Esophagus muscularis mucosa (tissue), 4 donors: ENCODE data around the gene SPATA13. TPM values are rescaled to one million over a fixed set of nuclear protein-coding genes. Genes with fewer than 3 reads are reported as not detected.

ENCODE experiments used
- DNase-seq: peaks from one replicate; pipeline ENCODE4 v3.0.0-alpha.2; 2017; ENCODE audit errors: extremely low spot score
- H3K27ac ChIP-seq, 4 donors: fragments of 200-600 bp; sonication (generic); replicated peaks in 1 of 4; 1 replicate in 3 of 4; 2 replicates in 1 of 4; pipeline ENCODE4 v1.5.1; 2016 to 2019; ENCODE audit warnings: mild to moderate bottlenecking in 1 of 4
- H3K27me3 ChIP-seq, 4 donors: fragments of 200-600 bp; sonication (generic); one replicate each; pipeline versions ENCODE4 v1.5.1 to v1.6.0; 2016 to 2019
- H3K36me3 ChIP-seq, 4 donors: fragments of 200-600 bp; sonication (generic); one replicate each; pipeline ENCODE4 v1.5.1; 2016 to 2019
- H3K4me1 ChIP-seq, 4 donors: fragments of 200-600 bp; sonication (generic); one replicate each; pipeline ENCODE4 v1.5.1; 2016 to 2019
- H3K4me3 ChIP-seq, 4 donors: fragments of 200-600 bp; sonication (generic); 1 replicate in 2 of 4; 2 replicates in 2 of 4; pipeline ENCODE4 v1.5.1; 2016 to 2019; ENCODE audit warnings: mild to moderate bottlenecking in 4 of 4, moderate library complexity in 1 of 4
- H3K9me3 ChIP-seq, 4 donors: fragments of 200-600 bp; sonication (generic); 1 replicate in 3 of 4; 2 replicates in 1 of 4; pipeline ENCODE4 v1.5.1; 2016 to 2019
- CTCF ChIP-seq, 3 experiments: fragments of 200-600 bp in 2 of 3; fragments of 450-650 bp in 1 of 3; sonication (generic) in 2 of 3; IDR thresholded peaks; one replicate each; pipeline ENCODE4 v1.5.1; 2017 to 2019; ENCODE audit warnings: antibody characterized with exemption in 3 of 3, mild to moderate bottlenecking in 2 of 3, moderate library complexity in 1 of 3
- EP300 ChIP-seq: sonication (generic); formaldehyde crosslinking; IDR thresholded peaks from one replicate; pipeline ENCODE4 v1.6.1; 2017; ENCODE audit warnings: antibody characterized with exemption
- POLR2A ChIP-seq: fragments of 450-650 bp; IDR thresholded peaks from one replicate; pipeline ENCODE4 v1.6.1; 2017; ENCODE audit warnings: antibody characterized with exemption, moderate library complexity, mild to moderate bottlenecking, low read depth
- POLR2AphosphoS5 ChIP-seq, 2 donors: sonication (generic); formaldehyde crosslinking; IDR thresholded peaks; one replicate each; pipeline ENCODE4 v1.6.1; 2017; ENCODE audit warnings: antibody characterized with exemption in 2 of 2
- WGBS: methylation state at CpG from one replicate; pipeline ENCODE4 v1.1.5; 2018; 5-methylcytosine and 5-hydroxymethylcytosine counted together
- intact Hi-C: fragments of 100-400 bp; cut with DNase I; formaldehyde crosslinking; loops from one replicate; pipeline ENCODE4 v1.15.1; 2023
- total RNA-seq, 4 donors: library from RNA; depleted of rRNA; stranded (reverse); fragments of >200 nt; gene quantifications; one replicate each; pipeline versions ENCODE4 v1.1.0 to v1.2.1, GENCODE V29; 2016

The SPATA13 gene
- total RNA-seq, 4 donors from 2014 or later = 9.1 to 21.6 (median 17.1) TPM

GRCh38 chr13:24253520-24254145, 93.1 kb downstream of the SPATA13 start:
- 82% methylated on average over 9 of the region's 9 CpGs for WGBS
- no peak overlapping the region for H3K4me3 ChIP-seq
- DNase-seq = no peak

DNA sequence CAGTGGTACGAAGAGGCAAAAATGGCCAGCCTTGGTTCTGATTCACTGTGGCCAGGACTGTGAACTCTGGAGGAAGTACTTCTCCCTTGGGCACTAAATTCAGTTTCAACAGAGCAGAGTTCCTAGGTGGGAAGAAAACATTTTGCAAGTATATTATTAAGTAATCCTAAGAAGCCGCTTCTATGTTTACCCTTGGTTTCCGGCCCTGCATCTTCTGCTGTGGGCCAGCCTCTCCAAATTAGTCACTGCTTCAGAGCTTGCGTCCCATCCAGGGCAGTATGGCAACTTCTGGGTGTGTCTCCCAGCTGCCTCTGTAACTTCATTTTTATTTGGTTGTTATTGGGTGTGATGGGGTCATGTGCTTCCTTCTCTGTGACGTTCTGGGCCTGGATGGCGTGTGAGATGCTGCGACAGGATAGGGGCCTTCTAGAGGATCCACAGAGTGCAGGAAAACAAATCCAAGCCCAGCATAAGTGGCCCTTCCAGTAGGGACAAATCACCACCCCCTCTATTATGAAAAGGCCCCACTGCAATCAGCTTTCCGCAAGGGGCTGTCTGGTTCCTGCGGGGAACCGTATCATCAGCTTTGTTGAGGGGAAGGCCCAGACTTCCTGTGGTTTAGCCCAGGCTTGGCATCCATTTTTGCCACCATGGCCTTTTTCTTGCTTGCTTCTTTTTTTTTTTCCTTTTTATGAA, 93.8 kb downstream of the SPATA13 start:
- H3K4me1 ChIP-seq = no peaks in the 10 kb centered on the region
- TF ChIP-seq EP300 = no peak
- H3K9me3 ChIP-seq = no peaks in the 10 kb centered on the region
- no peak for DNase-seq
- H3K27ac ChIP-seq = no peak overlapping the region
- peaks cover 0 to 15% (median 6%) of the 10 kb centered on the region in 4 donors for H3K36me3 ChIP-seq
- H3K4me3 ChIP-seq = no peak overlapping the region
- 68% methylated on average over 7 of the region's 10 CpGs for WGBS
- no peaks in the 10 kb centered on the region for H3K27me3 ChIP-seq
- intact Hi-C loops = no loop called here

More at GRCh38 chr13:24253520-24254145, 93.1 kb downstream of the SPATA13 start:
- H3K9me3 ChIP-seq = no peaks in the 10 kb centered on the region
- H3K27me3 ChIP-seq = no peaks in the 10 kb centered on the region
- no peak for TF ChIP-seq POLR2A
- no peak for TF ChIP-seq POLR2AphosphoS5 (IDR thresholded peaks at IDR 0.05)
- no peak for TF ChIP-seq EP300
- TF ChIP-seq CTCF (IDR thresholded peaks at IDR 0.05) = no peak
- H3K27ac ChIP-seq = no peak overlapping the region
- intact Hi-C loops = no loop called here
- peaks cover 0 to 15% (median 6%) of the 10 kb centered on the region in 4 donors for H3K36me3 ChIP-seq
- no peaks in the 10 kb centered on the region for H3K4me1 ChIP-seq

GRCh38 chr13:24257497-24257896, 97.0 kb downstream of the SPATA13 start:
- peaks cover 0 to 4% (median under 1%) of the 10 kb centered on the region in 4 donors for H3K36me3 ChIP-seq
- TF ChIP-seq CTCF (IDR thresholded peaks at IDR 0.05) (no peak), EP300 (no peak), POLR2AphosphoS5 (IDR thresholded peaks at IDR 0.05) (no peak), POLR2A (no peak)
- intact Hi-C loops = no loop called here

DNA sequence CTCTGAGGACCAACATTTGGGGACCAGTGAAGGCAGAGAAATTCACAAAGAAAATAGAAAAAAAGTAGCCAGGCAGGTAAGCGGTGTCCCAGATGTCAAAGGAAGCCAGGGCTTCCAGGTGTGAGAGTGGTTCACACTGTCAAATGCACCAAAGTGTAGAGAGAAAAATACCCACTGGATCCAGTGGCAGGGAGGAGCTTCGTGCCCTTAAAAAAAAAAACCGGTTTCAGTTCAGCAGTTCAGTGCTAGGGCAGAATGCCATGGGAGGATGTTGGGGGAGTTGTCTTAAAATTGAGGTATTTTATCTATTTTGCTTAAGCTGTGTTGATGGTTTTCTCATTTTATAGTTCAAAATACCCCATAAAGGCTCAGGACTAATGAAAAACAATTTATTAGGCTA, 101.0 kb downstream of the SPATA13 start:
- Histone ChIP-seq H3K36me3 (no peaks in the 10 kb centered on the region), H3K9me3 (no peaks in the 10 kb centered on the region), H3K4me3 (no peak overlapping the region), H3K4me1 (peaks cover 5 to 15% (median 8%) of the 10 kb centered on the region in 4 donors), H3K27me3 (no peaks in the 10 kb centered on the region), H3K27ac (no peak overlapping the region)
- DNase-seq = no peak
- intact Hi-C loops = no loop called here
- TF ChIP-seq CTCF (IDR thresholded peaks at IDR 0.05) (no peak), POLR2AphosphoS5 (IDR thresholded peaks at IDR 0.05) (no peak), EP300 (no peak)
- WGBS = 69% methylated on average over 3 of the region's 3 CpGs

More at GRCh38 chr13:24257497-24257896, 97.0 kb downstream of the SPATA13 start:
- DNase-seq = no peak
- H3K4me1 ChIP-seq = peaks cover 0 to 8% (median 0%) of the 10 kb centered on the region in 4 donors
- 85% methylated on average over 1 of the region's 1 CpG for WGBS
- no peaks in the 10 kb centered on the region for H3K9me3 ChIP-seq
- no peak overlapping the region for H3K27ac ChIP-seq
- no peaks in the 10 kb centered on the region for H3K27me3 ChIP-seq
- H3K4me3 ChIP-seq = no peak overlapping the region

DNA sequence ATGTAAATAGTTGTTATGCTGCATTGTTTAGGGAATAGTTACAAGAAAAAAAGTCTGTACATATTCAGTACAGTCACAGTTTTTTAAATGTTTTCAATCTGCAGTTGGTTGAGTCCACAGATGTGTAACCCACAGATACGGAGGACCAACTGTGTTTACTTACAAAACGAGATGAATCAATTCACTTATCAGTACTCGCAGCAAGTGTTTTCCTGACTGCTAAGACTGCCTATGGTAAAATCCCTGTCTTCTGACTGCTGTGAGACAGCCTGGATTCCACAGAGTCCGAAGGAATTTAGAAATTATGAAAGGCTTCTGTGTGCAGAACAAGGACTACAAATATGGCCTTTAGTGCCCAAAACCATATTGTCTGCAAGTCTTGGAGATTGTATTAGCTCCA, 103.1 kb downstream of the SPATA13 start:
- Histone ChIP-seq H3K4me3 (no peak overlapping the region), H3K27me3 (no peaks in the 10 kb centered on the region), H3K27ac (no peak overlapping the region), H3K4me1 (peaks cover 5 to 29% (median 12%) of the 10 kb centered on the region in 4 donors), H3K36me3 (no peaks in the 10 kb centered on the region), H3K9me3 (no peaks in the 10 kb centered on the region)
- intact Hi-C loops = no loop called here
- TF ChIP-seq CTCF (IDR thresholded peaks at IDR 0.05) = no peak
- no peak for TF ChIP-seq EP300
- TF ChIP-seq POLR2A = no peak
- TF ChIP-seq POLR2AphosphoS5 (IDR thresholded peaks at IDR 0.05) = no peak
- no peak for DNase-seq
- WGBS = 37% methylated on average over 4 of the region's 4 CpGs
